Fibroblast of lung (primary cell): Measurements from ENCODE around the gene SCTR.

Experiments
- CTCF ChIP-seq, 2 donors: IDR thresholded peaks in 1 of 2; conservative IDR thresholded peaks in 1 of 2; 1 replicate in 1 of 2; 2 replicates in 1 of 2; pipeline ENCODE4 v1.5.1; 2011 to 2012; ENCODE audit warnings: low read length in 2 of 2, control low read depth in 1 of 2, inconsistent platforms in 1 of 2, low read depth in 1 of 2, mild to moderate bottlenecking in 1 of 2
- EZH2 ChIP-seq: IDR thresholded peaks from 2 replicates; pipeline ENCODE4 v1.5.1; 2012; ENCODE audit warnings: low read length, control low read depth, mild to moderate bottlenecking; ENCODE audit errors: missing control alignments

- TF ChIP-seq CTCF (conservative IDR thresholded peaks at IDR 0.05 in 1 of 2, IDR thresholded peaks at IDR 0.05 in 1 of 2; ENCODE audit: low read depth in 1 of 2, low read length in 2 of 2) (no peak), EZH2 (no peak)
Measured at GRCh38 chr2:119536211-119536610, 11.9 kb upstream of the SCTR start.
